HG02642 (cell line): ENCODE data around the gene SCART1.
"Not testable (repeated sequence)": the region's sequence is repeated elsewhere in the genome, so short reads cannot be mapped to it uniquely, and the experiment has no call there.

Experiments used
- ATAC-seq: cut with Tn5 transposase; IDR thresholded peaks from one replicate; pipeline ENCODE4 v1.9.1; 2021; ENCODE audit warnings: mild to moderate bottlenecking; ENCODE audit not compliant: unreplicated experiment, poor library complexity

Gene SCART1

DNA sequence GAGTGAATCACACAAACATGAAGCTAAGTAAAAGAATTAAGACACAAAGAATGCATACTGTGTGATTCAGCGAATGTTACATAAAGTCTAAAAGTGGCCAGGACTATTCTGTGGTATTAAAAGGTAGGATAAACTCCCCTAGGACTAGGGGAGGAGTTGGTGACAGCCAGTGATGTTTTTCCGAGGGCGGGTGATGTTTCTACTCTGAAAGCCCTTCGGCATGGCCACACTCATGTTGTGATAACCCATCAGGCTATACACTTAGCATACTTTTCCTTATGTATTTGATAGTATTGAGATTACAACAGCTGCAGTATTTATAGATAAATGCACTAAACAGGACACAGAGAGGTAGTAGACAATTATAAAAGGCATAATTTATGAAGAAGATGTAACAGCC, 57.7 kb downstream of the SCART1 start:
- ATAC-seq = no peak

DNA sequence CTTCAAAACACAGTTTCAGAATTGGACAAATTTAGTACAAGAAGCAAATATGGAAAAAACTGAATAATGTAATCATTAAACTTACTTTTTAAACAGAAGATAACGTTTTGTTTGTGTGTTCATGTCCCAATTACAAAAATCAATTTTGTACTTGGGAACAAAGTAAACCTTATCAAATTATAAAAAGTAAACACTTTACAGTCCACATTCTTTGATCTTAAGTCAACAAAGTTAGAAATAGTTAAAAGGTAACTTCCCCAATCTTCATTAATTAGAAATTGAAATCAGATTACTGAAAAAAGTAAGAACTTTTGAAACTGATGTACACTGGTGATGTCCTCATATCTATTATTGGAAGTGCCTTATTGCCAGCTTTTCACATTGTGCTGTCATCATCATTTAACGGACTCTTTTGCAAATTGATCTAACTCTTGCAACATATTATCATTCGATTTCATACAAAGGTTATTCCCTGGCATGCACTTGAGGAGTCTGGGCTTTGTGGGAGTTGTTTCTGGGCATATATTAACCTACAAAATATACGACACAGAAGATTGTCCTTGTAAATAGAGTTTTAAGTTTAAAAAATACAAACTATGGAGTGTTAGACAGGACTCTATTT, 58.3 kb downstream of the SCART1 start:
- ATAC-seq = no peak

DNA sequence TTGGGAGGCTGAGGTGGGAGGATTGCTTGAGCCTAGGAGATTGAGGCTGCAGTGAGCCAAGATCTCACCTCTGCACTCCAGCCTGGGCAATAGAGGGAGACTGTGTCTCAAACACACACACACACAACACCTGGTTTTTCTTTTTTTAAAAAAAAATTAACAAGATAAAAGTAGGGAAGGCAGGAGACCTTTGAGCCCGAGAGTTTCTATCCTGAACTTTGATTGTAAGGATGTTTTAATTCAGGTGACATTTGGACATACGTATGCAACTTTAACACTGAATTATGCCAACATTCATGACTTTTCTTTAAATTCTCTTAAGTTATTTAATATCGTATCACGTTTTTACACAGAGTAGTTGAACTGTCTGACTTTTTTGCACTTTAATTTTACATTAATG, 61.7 kb downstream of the SCART1 start:
- no peak for ATAC-seq

DNA sequence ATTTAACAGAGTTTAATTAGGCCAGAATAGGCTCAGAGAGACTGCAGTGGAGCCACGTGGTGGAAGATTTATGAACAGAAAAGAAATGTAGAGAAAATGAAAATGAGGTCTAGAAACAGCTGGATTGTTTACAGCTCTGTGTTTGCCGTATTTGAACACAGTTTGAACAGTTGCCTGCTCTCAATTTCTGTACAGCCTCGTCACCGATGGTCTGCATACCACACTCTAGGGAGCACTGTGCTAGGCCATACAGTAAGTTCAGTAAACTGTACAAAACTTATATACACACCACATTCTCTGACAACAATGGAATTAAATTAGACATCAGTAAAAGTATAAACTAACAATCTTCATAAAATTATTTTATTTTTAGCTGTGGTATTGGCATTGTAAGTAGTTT, 62.3 kb downstream of the SCART1 start:
- no peak for ATAC-seq

DNA sequence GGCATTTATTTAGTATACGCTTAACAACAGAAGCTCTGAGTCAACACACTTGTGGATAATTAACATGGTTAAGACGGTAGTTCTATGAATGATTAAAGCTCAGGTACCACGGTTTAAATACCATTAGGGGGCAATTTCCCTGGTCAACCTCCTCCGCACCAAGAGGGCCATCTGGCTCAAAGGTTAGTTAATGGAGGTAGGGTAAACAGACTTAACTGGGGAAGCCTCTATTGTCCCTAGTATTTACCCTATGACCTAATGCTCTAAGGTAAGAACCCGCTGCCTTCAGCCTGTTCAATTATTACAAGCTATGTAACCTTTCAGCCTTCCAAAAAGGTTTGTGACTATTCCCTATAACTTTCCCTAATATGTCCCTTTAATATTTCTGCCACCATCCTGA, 64.8 kb downstream of the SCART1 start:
- not testable (repeated sequence) for ATAC-seq
